Measurements from ENCODE around the gene ARAP2.

The ARAP2 gene

GRCh38 chr4:36260731-36261130 is 16.4 kb upstream of the ARAP2 start:
- Histone ChIP-seq H3K4me1 (ENCODE audit: control insufficient read depth, low read length) (no peaks in the 10 kb centered on the region), H3K9me3 (ENCODE audit: control insufficient read depth, insufficient read depth, low read length) (no peaks in the 10 kb centered on the region), H3K4me2 (ENCODE audit: low read length) (no peak overlapping the region), H3K27me3 (ENCODE audit: control insufficient read depth, low read length) (no peaks in the 10 kb centered on the region), H3F3A (ENCODE audit: control insufficient read depth, insufficient read depth) (no peaks in the 10 kb centered on the region), H3K36me3 (ENCODE audit: control insufficient read depth, low read length) (no peaks in the 10 kb centered on the region), H4K20me1 (ENCODE audit: control insufficient read depth, insufficient read depth, low read depth, low read length) (no peaks in the 10 kb centered on the region), H3K4me3 (ENCODE audit: low read length) (no peak overlapping the region), H3K79me2 (ENCODE audit: control insufficient read depth, low read length) (no peaks in the 10 kb centered on the region), H3K9me2 (replicated peaks; ENCODE audit: control insufficient read depth, low read length) (no peaks in the 10 kb centered on the region), H3K27ac (ENCODE audit: low read depth, low read length) (no peak overlapping the region)
- no peak for TF ChIP-seq EZH2phosphoT487 (IDR thresholded peaks at IDR 0.05; ENCODE audit: borderline replicate concordance, low read length)
- TF ChIP-seq, protein P1, sequence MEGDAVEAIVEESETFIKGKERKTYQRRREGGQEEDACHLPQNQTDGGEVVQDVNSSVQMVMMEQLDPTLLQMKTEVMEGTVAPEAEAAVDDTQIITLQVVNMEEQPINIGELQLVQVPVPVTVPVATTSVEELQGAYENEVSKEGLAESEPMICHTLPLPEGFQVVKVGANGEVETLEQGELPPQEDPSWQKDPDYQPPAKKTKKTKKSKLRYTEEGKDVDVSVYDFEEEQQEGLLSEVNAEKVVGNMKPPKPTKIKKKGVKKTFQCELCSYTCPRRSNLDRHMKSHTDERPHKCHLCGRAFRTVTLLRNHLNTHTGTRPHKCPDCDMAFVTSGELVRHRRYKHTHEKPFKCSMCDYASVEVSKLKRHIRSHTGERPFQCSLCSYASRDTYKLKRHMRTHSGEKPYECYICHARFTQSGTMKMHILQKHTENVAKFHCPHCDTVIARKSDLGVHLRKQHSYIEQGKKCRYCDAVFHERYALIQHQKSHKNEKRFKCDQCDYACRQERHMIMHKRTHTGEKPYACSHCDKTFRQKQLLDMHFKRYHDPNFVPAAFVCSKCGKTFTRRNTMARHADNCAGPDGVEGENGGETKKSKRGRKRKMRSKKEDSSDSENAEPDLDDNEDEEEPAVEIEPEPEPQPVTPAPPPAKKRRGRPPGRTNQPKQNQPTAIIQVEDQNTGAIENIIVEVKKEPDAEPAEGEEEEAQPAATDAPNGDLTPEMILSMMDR (IDR thresholded peaks at IDR 0.05; ENCODE audit: low read depth, low read length, poor library complexity, severe bottlenecking) = no peak

DNA sequence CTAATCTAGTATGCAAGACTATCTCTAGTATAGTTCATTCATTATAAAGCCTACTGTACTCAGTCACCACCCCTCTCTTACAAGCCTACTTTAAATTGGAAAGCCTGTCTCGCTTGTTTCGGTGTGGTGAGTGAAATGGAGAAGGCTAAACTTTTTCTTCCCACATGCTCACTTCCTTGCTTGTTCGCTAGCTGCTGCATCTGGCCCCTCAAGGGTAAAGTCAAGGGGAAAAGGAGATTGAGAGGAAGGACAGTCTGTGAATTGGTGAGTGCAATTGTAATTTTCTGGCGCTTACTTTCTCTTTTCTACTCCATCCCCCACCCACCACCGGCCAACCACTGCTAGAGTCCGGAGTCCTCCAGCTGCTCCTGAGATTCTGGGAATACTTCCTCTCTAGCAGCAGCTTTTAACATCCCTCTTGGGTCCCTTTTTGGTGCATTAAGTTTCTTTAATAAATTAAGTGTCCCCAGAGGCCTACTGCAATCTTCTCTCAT is 12.1 kb upstream of the ARAP2 start:
- Histone ChIP-seq H3F3A (ENCODE audit: control insufficient read depth, insufficient read depth) (no peaks in the 10 kb centered on the region), H3K36me3 (ENCODE audit: control insufficient read depth, low read length) (no peaks in the 10 kb centered on the region), H3K9me3 (ENCODE audit: control insufficient read depth, insufficient read depth, low read length) (no peaks in the 10 kb centered on the region), H3K4me3 (ENCODE audit: low read length) (no peak overlapping the region), H3K27ac (ENCODE audit: low read depth, low read length) (no peak overlapping the region), H3K4me2 (ENCODE audit: low read length) (no peak overlapping the region), H3K4me1 (ENCODE audit: control insufficient read depth, low read length) (no peaks in the 10 kb centered on the region), H4K20me1 (ENCODE audit: control insufficient read depth, insufficient read depth, low read depth, low read length) (no peaks in the 10 kb centered on the region), H3K27me3 (ENCODE audit: control insufficient read depth, low read length) (no peaks in the 10 kb centered on the region), H3K79me2 (ENCODE audit: control insufficient read depth, low read length) (no peaks in the 10 kb centered on the region), H3K9me2 (replicated peaks; ENCODE audit: control insufficient read depth, low read length) (no peaks in the 10 kb centered on the region)
- TF ChIP-seq, protein P1 (IDR thresholded peaks at IDR 0.05; ENCODE audit: low read depth, low read length, poor library complexity, severe bottlenecking) = no peak
- TF ChIP-seq EZH2phosphoT487 (IDR thresholded peaks at IDR 0.05; ENCODE audit: borderline replicate concordance, low read length) = no peak

GRCh38 chr4:36255577-36255976 is 11.3 kb upstream of the ARAP2 start:
- Histone ChIP-seq H4K20me1 (ENCODE audit: control insufficient read depth, insufficient read depth, low read depth, low read length) (no peaks in the 10 kb centered on the region), H3K4me2 (ENCODE audit: low read length) (no peak overlapping the region), H3K79me2 (ENCODE audit: control insufficient read depth, low read length) (no peaks in the 10 kb centered on the region), H3K9me3 (ENCODE audit: control insufficient read depth, insufficient read depth, low read length) (no peaks in the 10 kb centered on the region), H3K27ac (ENCODE audit: low read depth, low read length) (no peak overlapping the region), H3K9me2 (replicated peaks; ENCODE audit: control insufficient read depth, low read length) (no peaks in the 10 kb centered on the region), H3K4me3 (ENCODE audit: low read length) (no peak overlapping the region), H3F3A (ENCODE audit: control insufficient read depth, insufficient read depth) (no peaks in the 10 kb centered on the region), H3K36me3 (ENCODE audit: control insufficient read depth, low read length) (no peaks in the 10 kb centered on the region), H3K27me3 (ENCODE audit: control insufficient read depth, low read length) (no peaks in the 10 kb centered on the region), H3K4me1 (ENCODE audit: control insufficient read depth, low read length) (no peaks in the 10 kb centered on the region)
- TF ChIP-seq, protein P1 (IDR thresholded peaks at IDR 0.05; ENCODE audit: low read depth, low read length, poor library complexity, severe bottlenecking) = no peak
- TF ChIP-seq EZH2phosphoT487 (IDR thresholded peaks at IDR 0.05; ENCODE audit: borderline replicate concordance, low read length) = no peak
